Skeletal muscle tissue (tissue), 4 donors: ENCODE results near the gene ZNF23. TPM values are rescaled to one million over a fixed set of nuclear protein-coding genes. Genes with fewer than 3 reads are reported as not detected.

Source experiments
- H3K27ac ChIP-seq: one replicate; pipeline ENCODE4 v1.7.0; 2013; ENCODE audit warnings: mild to moderate bottlenecking, low read depth, low read length, inconsistent platforms
- H3K27me3 ChIP-seq, 3 donors: one replicate each; pipeline ENCODE4 v1.7.0; 2013; ENCODE audit warnings: low read length in 3 of 3; ENCODE audit not compliant: control insufficient read depth in 3 of 3, insufficient read depth in 3 of 3
- H3K36me3 ChIP-seq, 3 donors: one replicate each; pipeline ENCODE4 v1.7.0; 2013; ENCODE audit warnings: low read length in 3 of 3; ENCODE audit not compliant: control insufficient read depth in 3 of 3, insufficient read depth in 3 of 3
- H3K4me1 ChIP-seq, 3 donors: one replicate each; pipeline ENCODE4 v1.7.0; 2013; ENCODE audit warnings: low read length in 3 of 3, mild to moderate bottlenecking in 3 of 3; ENCODE audit not compliant: control insufficient read depth in 3 of 3, insufficient read depth in 3 of 3
- H3K4me3 ChIP-seq, 3 donors: one replicate each; pipeline ENCODE4 v1.7.0; 2013; ENCODE audit warnings: low read length in 3 of 3
- H3K9ac ChIP-seq, 3 donors: one replicate each; pipeline ENCODE4 v1.7.0; 2013; ENCODE audit warnings: low read length in 3 of 3, mild to moderate bottlenecking in 3 of 3, moderate library complexity in 2 of 3, low read depth in 1 of 3
- H3K9me3 ChIP-seq, 3 donors: one replicate each; pipeline ENCODE4 v1.7.0; 2013; ENCODE audit warnings: low read length in 3 of 3; ENCODE audit not compliant: control insufficient read depth in 3 of 3
- total RNA-seq: library from RNA; depleted of rRNA; stranded (reverse); fragments of >200 nt; gene quantifications from one replicate; pipeline ENCODE4 v1.2.3, GENCODE V29; 2014
- donor health status: Osteomylitis.

Gene ZNF23
- total RNA-seq, 1 donor from 2014 or later, result 5.7 TPM

- H3K9ac ChIP-seq, result no peak overlapping the region
- no peak overlapping the region for H3K4me3 ChIP-seq
- no peak overlapping the region for H3K27ac ChIP-seq
- H3K4me1 ChIP-seq, result no peaks in the 10 kb centered on the region
- no peaks in the 10 kb centered on the region for H3K36me3 ChIP-seq
- H3K9me3 ChIP-seq, result no peaks in the 10 kb centered on the region
- no peaks in the 10 kb centered on the region for H3K27me3 ChIP-seq
These were observed 29.0 kb upstream of the ZNF23 start for GRCh38 chr16:71491054-71491453.

- Histone ChIP-seq H3K4me1 (no peaks in the 10 kb centered on the region), H3K9ac (no peak overlapping the region), H3K27ac (no peak overlapping the region), H3K27me3 (no peaks in the 10 kb centered on the region), H3K36me3 (no peaks in the 10 kb centered on the region), H3K4me3 (no peak overlapping the region), H3K9me3 (no peaks in the 10 kb centered on the region)
These were observed 28.3 kb upstream of the ZNF23 start for GRCh38 chr16:71490361-71490760.

GRCh38 chr16:71489122-71489521 is 27.1 kb upstream of the ZNF23 start, which contains the start of gene ZNF19:
TSS of gene ZNF19 (minus strand) at chr16:71489324. CDS start at chr16:71482114, 7,210 bp downstream.
- H3K9ac ChIP-seq, result no peak within 1 kb of the TSS
- no peaks in the 10 kb centered on the region for H3K27me3 ChIP-seq
- peaks cover 3% of the 10 kb centered on the region in 3 donors for H3K4me1 ChIP-seq
- no peaks in the 10 kb centered on the region for H3K9me3 ChIP-seq
- H3K27ac ChIP-seq, result no peak within 1 kb of the TSS
- no peaks in the 10 kb centered on the region for H3K36me3 ChIP-seq
- H3K4me3 ChIP-seq, result no peak within 1 kb of the TSS

GRCh38 chr16:71484006-71484893 is 22.2 kb upstream of the ZNF23 start:
- Histone ChIP-seq H3K27me3 (no peaks in the 10 kb centered on the region), H3K27ac (peak overlapping the region; percentile 91), H3K4me3 (peak overlapping the region; percentile 77 to 99 (median 88))

GRCh38 chr16:71482569-71482968 is 20.5 kb upstream of the ZNF23 start:
- H3K36me3 ChIP-seq, result peaks cover 11 to 16% (median 13%) of the 10 kb centered on the region in 3 donors
- H3K4me3 ChIP-seq, result no peak overlapping the region
- H3K9me3 ChIP-seq, result no peaks in the 10 kb centered on the region
- no peaks in the 10 kb centered on the region for H3K27me3 ChIP-seq
- no peak overlapping the region for H3K9ac ChIP-seq
- H3K27ac ChIP-seq, result no peak overlapping the region
- H3K4me1 ChIP-seq, result peaks cover 10 to 12% (median 12%) of the 10 kb centered on the region in 3 donors

More at GRCh38 chr16:71484006-71484893, 22.2 kb upstream of the ZNF23 start:
- no peaks in the 10 kb centered on the region for H3K9me3 ChIP-seq
- peaks cover 10 to 12% (median 12%) of the 10 kb centered on the region in 3 donors for H3K4me1 ChIP-seq
- peaks cover 0 to 4% (median 0%) of the 10 kb centered on the region in 3 donors for H3K36me3 ChIP-seq
- peak overlapping the region; percentile 88 to 97 (median 93) for H3K9ac ChIP-seq

GRCh38 chr16:71480956-71481355 is 18.9 kb upstream of the ZNF23 start:
- no peaks in the 10 kb centered on the region for H3K9me3 ChIP-seq
- no peak overlapping the region for H3K4me3 ChIP-seq
- peaks cover 24 to 32% (median 29%) of the 10 kb centered on the region in 3 donors for H3K36me3 ChIP-seq
- H3K9ac ChIP-seq, result no peak overlapping the region
- no peak overlapping the region for H3K27ac ChIP-seq
- no peaks in the 10 kb centered on the region for H3K27me3 ChIP-seq
- H3K4me1 ChIP-seq, result peaks cover 10 to 12% (median 12%) of the 10 kb centered on the region in 3 donors

GRCh38 chr16:71479420-71479819 is 17.4 kb upstream of the ZNF23 start:
- Histone ChIP-seq H3K27ac (no peak overlapping the region), H3K4me3 (no peak overlapping the region), H3K27me3 (no peaks in the 10 kb centered on the region), H3K36me3 (peaks cover 36 to 47% (median 37%) of the 10 kb centered on the region in 3 donors), H3K4me1 (peaks cover 7 to 9% (median 9%) of the 10 kb centered on the region in 3 donors), H3K9ac (no peak overlapping the region), H3K9me3 (no peaks in the 10 kb centered on the region)

- H3K9me3 ChIP-seq, result no peaks in the 10 kb centered on the region
- no peak overlapping the region for H3K27ac ChIP-seq
- H3K9ac ChIP-seq, result no peak overlapping the region
- H3K36me3 ChIP-seq, result peaks cover 40 to 50% (median 49%) of the 10 kb centered on the region in 3 donors
- H3K27me3 ChIP-seq, result no peaks in the 10 kb centered on the region
- H3K4me1 ChIP-seq, result no peaks in the 10 kb centered on the region
- H3K4me3 ChIP-seq, result no peak overlapping the region
These were observed 14.5 kb upstream of the ZNF23 start for GRCh38 chr16:71476457-71477124.

GRCh38 chr16:71474864-71475263 is 12.8 kb upstream of the ZNF23 start:
- no peaks in the 10 kb centered on the region for H3K9me3 ChIP-seq
- H3K27me3 ChIP-seq, result no peaks in the 10 kb centered on the region
- no peaks in the 10 kb centered on the region for H3K4me1 ChIP-seq
- no peak overlapping the region for H3K4me3 ChIP-seq
- H3K27ac ChIP-seq, result no peak overlapping the region
- H3K9ac ChIP-seq, result no peak overlapping the region
- peaks cover 50 to 53% (median 51%) of the 10 kb centered on the region in 3 donors for H3K36me3 ChIP-seq

- H3K4me3 ChIP-seq, result no peak overlapping the region
- H3K27ac ChIP-seq, result no peak overlapping the region
- peaks cover 51 to 56% (median 53%) of the 10 kb centered on the region in 3 donors for H3K36me3 ChIP-seq
- no peaks in the 10 kb centered on the region for H3K4me1 ChIP-seq
- no peaks in the 10 kb centered on the region for H3K9me3 ChIP-seq
- no peaks in the 10 kb centered on the region for H3K27me3 ChIP-seq
- no peak overlapping the region for H3K9ac ChIP-seq
These were observed 11.8 kb upstream of the ZNF23 start for GRCh38 chr16:71473891-71474290.
